ENCODE data around the gene ZNF521.
A peak's percentile ranks its signal among the peaks of the same experiment; 100 is the strongest.

The ZNF521 gene

DNA sequence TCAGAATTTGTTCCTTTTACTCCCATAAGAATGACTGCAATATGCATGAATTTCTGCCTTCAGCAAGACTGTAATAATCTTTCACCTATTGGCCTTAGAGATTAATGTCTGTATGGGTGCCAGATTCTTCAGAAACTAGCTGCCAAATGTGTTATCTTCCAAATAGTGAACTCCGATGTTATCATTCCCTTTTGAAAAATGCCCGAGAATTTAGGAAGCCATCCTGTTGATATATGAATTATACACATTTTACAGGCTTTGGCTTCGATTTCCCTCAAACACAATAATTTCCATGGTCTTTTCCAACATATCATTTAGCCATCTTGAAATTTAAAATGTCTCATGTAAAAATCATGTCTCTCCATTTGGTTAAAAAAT, 101.5 kb downstream of the ZNF521 start:
- DNase-seq: no peak

DNA sequence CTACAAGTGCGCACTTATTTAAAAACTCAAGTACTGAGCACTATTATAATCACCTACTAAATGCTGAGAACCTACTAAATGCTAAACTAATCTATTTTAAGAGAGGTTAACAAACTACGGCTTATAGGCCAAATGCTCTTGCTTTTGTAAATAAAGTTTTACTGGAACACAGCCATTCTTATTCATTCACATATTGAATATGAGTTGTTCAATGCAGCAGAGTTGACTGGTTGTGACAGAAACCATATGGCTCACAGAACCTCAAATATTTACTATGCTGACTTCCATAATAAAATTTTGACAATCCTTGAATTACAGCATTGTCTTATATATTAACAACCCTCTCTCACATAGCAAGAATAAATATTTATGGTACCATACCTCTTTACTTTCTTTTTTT, 103.2 kb downstream of the ZNF521 start:
- no peak for DNase-seq

DNA sequence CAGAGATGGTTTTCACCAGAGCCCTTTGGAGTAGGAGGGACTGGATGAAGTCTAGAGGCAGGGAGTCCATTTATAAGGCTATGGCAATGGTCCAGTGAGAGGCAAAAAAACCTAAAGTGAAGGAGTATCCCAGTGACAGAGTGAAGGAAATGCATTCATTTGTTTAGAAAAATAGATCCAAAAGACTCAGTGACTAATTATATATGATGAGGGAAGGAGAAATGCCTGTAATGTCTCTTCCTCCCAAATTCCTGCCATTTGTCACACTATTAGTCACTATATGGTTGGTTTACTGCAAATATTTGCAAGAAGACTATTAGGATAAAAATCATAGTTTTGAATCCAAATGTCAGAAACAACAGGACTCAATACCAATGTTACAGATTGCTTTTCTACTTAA, 104.2 kb downstream of the ZNF521 start:
- DNase-seq: no peak

DNA sequence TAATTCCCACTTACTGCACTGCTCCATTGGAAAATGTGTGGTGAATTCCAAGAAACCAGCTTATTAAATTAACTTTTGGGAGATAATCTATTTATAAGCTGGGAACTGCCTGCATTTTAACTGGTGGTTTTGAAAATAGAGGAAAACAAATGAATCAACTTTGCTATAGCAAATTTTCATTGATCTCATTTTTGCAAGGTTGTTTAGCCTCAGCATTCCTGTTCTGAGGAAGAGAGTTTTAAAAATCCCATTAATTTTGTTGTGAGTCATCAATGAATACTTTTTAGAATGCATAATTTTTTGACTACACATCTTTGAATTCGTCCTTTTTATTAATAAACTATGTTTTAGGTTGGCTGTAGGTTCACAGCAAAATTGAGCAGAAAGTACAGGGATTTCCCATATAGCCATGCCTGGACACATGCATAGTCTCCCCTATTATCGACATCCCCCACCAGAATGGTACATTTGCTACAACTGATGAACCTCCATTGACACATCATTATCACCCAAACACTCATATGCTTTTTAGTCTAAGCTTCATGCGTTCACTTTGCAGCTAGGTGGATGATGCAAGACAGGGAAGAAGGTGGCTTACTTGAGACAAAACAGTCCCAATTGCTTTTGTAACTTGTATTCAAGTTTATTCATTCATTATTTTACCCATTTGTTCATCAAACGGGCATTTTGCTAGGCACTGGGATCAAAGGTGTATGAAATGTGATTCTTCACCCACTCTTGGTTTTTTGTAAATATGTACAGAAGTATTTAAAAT, 106.9 kb downstream of the ZNF521 start:
- DNase-seq: no peak

DNA sequence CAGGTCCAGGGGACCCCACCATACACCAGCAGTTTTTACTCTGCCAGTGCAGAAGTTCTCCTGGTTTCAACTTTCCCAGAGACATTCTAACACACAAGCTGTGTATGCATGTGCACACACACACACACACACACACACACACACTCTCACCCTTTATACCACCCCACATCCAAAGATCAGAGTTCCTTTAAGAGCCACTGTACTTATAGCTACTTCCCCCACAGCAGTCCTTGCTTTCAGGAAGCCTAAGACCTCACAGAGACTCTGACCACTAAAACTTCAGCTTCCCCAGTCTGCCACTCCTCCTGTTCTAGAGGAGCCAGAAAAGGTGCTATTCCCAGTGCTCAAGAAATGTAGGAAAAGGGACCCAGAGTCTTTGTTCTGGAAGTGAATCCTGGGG, 107.8 kb downstream of the ZNF521 start:
- DNase-seq: no peak

DNA sequence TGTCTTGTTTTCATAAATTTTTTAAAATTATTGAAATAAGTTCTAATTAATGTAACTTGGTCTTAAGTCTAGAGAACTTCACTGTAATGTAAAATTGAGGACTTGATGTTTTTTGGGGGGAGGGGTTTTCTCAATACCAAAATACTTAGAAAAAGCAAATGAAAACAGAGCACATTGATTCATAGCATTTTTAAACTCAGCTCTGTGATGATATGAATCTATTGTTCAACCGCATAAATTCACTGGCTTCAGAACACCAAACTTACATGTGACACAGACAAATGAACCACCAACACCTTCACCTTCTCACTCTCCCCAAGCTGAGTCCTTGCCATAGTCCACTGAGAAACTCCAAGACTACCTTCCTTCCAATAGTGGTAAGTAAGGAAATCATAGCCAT, 108.2 kb downstream of the ZNF521 start:
- no peak for DNase-seq

DNA sequence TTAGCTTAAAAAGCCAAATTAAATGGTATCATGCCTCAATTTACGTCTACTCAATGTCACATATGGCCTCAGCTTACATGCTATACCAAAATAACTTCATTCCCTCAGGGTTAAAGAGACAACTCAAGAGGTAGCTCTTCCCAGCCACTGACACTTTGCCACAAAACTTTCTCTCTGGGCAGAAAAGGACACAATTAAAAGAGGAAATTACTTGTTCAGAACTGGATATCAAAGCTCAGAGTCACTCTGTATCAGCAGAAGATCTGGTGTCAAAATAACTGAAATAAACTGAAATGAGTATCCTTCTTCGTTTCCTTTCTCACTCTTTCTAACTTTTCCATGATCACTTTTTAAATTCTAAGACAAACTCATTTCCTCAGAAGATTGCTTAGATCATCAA, 108.7 kb downstream of the ZNF521 start:
- no peak for DNase-seq

DNA sequence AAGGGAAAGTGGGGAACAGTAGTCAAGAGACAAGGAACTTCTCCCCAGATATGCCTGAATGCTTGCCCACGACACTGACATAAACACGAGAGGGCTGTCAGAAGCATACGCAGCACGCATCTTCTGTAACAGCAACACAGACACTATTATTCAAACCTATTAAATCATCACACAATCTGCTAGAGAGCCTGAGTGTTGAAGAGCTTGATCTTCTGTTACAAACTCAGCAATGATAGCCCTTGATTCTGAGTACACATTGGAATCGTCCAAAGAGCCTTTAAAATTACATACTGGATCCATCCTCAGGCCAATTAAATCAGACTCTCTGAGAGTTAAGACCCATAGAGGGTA, 111.6 kb downstream of the ZNF521 start:
- DNase-seq: no peak

DNA sequence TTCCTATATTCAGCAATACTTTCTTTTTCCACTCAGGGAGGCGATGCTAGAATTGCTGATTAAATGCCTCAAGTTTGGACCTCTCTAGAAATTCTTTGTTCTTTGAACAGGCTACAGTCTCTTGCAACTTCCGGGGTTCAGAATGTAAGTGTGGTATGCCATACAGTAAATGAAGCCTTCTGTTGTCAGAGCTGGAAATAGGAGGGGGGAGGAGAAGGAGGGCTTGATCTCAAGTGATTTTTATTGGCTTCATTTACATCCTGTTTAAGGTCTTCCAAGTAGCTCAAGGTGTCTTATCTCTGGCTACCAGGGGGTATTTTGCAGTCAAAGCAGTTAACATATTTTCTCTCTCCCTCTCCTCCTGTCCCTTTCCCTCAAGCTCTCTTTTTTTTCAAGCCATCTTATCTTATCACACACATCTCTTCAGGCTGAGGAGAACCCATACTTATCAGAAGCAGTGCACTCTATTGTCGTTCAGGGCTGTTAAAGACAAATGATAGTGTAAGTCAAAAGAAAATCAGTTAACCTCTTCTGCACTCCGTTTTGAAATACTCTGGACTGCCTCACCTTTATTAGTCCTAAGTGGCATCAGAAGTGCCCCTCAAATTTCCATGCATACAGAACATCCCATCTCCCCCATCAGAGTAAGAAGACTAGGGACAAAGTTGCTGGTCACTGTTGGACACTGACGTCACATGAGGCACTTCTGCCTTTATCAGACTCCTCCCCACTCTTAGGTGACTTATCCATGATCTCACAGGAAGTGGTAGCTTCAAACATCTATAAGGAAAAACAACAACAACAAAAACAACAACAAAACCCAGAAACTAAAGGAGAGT, 112.2 kb downstream of the ZNF521 start:
- DNase-seq: no peak

DNA sequence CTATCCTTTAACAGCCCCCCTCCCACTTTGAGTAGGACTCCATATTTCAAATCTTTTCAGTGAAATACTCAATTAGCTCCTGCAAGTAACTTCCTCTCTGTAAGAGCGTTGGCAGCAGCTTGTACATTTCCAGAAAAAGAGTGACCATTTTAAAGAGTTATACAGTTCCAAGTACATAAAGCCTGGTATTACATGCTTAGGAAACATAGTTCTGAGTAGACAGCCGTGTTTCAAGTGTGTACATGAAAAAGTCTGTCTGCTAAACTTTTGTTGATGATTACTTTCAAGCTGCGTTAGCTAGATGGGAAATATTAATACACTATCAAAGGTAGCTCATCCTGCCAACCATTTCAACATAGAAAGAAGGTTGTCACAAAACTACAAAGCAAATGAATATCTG, 112.8 kb downstream of the ZNF521 start:
- no peak for DNase-seq

DNA sequence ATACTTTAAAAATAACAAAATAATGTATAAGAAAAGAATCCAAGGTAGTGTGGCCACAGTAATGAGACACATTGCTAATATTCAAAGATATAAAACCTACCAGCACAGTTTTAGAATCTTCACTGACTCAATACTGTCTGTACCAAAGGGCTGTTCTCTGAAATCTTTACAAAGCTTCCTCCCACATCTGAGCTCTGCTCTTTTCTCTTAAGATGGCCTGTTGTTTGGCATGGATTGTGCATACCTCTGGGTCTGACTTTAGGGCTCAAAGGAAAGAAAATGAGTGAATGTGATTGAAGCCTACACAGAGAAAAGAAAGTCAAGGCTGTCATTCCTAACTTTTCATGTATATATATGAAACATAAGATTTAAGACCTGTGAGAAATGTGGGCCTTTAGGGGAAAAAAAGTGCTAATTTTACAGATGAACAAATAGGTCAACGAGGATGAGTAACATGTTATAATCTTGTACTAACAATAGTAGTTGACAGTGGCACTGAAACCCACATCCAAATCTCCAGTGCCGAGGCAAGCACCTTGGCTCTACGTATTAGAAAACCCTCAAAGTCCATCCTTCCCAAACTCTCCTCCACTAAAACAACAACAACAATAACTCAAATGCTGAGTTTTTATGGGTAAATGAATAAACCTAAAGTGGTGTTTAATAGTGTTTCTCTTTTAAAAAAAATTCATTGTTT, 114.2 kb downstream of the ZNF521 start:
- DNase-seq: no peak

DNA sequence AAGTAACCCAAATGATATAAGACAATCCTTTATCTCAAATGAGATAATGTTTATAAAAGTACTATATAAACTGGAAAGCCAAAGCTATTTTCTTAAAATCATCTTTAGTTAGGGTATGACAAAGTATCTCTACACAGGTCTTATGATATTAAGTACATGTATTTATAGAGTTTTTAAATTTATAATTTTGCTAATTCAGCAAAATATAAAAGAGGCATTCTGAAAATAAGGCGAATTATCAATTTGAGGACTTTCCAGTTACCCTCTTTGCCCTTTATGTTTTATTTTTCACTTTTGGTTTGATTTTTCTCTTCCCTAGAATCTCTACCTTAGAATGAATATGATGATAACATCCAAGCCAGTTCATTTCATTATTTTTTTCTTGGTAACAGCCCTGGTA, 115.2 kb downstream of the ZNF521 start:
- no peak for DNase-seq

DNA sequence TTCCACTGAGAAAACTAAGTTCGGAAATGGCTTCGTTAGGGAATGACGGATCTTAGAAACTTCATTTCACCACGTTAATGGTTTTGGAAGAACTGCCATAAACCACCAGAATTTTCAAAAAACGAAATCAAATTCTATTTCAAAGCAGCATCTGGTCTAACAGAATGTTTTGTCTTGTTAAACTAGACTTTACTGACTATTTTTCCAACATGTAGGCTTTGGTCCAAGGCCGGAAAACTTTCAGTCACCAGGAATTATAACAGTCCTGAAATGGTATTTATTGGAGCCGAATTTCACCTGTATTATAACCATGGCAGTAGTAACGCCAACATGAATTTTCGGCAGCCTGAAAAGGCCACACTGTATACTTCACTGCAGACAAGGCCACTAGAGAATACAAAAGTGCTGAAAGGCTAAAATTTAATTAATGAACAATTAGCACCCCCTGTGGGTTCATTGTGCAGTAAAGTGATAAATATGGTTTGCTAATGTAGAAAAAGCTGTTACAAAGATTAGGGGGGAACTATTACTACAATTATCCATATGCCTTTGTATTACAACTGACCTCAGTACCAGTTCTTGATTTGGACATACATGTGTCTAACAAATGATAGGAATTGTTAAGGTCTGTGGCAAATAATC, 116.4 kb downstream of the ZNF521 start:
- DNase-seq: no peak

DNA sequence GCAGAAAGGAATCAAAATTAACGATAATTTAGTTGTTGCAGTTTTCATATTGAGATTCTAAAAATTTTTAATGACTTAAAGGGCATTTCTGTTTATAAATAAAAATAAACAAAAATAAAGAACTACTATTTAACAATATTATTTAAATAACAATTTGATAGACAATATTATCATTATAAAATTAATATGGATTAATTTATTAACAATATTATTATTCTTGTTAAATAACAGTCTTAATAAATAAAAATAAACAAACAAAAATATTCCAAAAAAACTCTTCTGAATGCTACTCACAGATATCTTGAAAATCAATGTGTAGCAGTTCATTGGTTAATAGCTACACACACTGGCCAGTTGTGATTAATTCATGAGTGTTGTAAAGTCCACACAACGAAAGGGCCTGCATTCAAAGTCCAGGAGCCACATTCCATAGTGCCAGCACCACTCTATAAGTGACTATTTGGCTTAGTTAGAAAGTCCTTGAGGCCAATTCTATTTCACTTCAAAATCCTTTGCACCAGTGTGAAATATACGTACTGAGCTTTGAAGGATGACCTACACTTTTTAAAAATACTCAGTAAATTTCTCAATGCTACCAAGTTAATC, 117.1 kb downstream of the ZNF521 start:
- no peak for DNase-seq

DNA sequence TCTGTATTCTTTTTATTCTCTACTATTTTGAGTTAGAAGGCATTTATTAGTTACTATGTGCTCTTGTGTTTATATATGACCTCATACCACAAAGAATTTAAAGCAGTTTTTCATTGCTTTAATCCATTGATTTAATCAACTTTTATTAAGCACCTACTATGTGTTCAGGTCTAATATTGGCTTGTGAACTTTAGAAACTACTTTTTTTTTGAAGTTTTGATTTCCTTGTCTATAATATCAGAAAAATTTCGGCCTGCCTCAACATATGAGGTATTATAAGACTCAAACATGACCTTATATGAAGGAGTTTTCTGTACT, 117.7 kb downstream of the ZNF521 start:
- no peak for DNase-seq

DNA sequence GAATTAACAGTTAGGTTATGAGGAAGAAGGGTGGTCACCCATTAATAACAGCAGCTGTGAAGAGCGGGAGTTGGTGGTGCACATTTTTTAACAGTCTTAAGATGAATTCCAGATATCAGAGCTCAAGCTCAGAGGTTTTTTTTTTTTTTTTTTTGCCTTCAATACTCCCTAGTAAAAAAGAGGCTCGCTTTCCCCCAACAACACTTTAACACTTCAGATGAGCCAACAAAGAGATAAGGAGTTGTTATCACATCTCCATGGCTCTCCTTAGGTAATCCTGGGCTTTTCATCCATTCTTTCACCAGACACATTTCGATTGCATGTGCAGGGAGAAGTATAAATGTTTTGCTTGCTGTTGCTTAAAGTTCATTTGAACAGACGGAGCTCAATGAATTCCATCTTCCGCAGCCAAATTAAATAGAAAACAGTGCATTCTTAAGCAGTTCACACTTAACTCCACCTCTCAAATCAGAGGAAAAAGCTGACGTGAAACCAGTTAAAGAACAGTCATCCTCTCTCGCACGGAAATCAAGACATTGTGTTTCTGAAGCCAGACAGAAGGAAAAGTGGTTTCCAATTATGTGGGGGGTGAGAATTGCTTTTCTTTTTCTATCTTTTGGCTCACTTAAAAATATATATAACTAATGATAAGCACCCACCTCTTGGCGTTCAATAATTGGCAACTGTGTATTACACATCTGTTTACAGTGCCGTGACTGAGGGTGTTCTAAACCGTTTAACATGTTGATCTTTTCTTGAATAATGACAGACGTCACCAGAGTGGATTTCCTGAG, 118.2 kb downstream of the ZNF521 start:
- DNase-seq: peak in 1 of 51 donors; percentile 19

DNA sequence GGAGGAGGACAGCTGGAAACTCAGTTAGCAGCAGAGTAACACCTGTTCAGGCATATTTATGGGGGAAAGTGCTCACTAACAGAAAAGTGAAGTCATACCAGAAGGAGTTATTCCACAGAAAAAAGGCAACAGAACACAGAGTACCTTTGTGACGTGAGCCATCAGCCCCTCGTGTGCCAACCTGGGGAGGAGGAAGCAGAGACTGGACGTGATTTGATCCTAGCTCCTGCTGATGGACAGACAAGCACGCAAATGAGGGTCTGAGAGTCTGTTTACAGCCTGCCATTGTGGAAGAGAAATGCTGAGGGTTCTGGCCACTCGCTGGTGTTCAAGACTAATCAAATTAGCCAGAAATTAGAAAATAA, 120.7 kb downstream of the ZNF521 start:
- peak in 4 of 51 donors; percentile 32 to 69 (median 53) for DNase-seq

DNA sequence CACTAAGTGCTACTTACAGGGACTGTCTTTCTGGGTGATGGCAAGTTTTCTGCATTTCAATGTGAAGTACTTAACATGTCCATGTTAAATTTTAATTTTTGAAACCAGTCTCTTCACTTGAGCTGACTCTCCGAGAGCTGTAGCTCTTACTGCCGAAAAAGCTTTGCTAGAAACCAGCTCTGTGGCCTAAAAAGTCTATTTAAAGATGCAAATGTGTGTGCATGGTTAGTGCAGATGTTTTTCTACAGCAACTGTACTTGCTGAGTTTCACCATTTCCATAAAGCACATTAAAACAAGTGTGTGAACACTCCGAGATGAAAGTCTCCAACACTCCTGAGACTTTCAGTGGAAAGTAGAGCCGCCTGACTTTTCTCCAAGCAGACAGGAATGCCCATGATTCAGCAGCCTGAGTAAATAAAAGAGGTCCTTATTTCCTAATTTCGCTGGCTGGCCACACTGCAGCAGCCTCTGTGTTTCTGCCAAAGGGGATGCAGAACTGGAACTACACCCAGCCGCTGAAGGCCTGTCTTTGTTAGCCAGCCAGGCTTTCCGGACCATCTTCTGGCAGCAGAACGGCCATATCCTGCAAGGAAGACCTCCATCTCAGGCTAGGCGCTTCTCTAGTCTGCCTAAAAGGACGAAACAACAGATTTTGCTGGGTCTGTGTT, 121.2 kb downstream of the ZNF521 start:
- peak in 49 of 51 donors; percentile 19 to 95 (median 73) for DNase-seq

DNA sequence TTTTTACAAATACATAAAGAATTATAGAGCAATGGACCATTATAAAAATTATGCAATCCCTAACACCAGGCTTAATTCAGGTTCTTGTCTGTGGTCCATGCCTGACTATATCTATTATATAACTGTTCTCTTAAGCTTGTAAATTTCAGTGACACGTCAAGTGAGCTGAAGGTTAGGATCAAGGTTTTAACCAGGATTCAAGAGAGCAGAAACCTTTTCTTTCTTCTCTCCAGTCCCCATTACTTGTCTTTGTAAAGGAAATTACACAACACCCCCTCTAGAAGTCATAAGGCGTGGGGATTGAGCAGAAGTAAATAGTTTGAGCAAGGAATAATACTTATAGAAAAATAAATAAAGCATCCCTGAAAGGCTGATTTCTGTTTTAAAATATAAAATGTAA, 122.0 kb downstream of the ZNF521 start:
- no peak for DNase-seq

DNA sequence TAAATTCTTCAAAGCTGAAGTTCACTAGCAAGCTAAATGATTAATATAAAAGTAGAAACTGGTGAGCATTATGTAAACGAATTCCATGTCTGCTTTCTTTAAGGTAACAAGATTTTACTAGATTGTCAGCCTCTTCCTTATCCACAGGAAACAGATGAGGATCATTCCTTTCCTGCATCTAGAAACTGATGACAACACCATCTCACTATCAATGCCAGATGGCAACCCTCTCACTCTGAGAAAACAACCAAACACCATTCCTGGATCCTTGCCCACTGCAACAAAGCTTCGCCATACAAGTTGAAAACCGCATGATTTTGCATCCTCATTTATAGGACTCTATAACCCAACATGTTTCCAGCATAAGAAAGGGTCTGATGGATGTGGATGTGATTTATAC, 122.9 kb downstream of the ZNF521 start:
- DNase-seq: no peak
